HPDE6-E6E7 (cell line): Measurements from ENCODE around the gene VGLL3.
"Not testable (repeated sequence)": the region's sequence is repeated elsewhere in the genome, so short reads cannot be mapped to it uniquely, and the experiment has no call there.

Source experiments
- DNase-seq: peaks from one replicate; pipeline ENCODE4 v3.0.0; 2011; ENCODE audit warnings: missing footprints; ENCODE audit errors: extremely low spot score

Gene VGLL3, protein sequence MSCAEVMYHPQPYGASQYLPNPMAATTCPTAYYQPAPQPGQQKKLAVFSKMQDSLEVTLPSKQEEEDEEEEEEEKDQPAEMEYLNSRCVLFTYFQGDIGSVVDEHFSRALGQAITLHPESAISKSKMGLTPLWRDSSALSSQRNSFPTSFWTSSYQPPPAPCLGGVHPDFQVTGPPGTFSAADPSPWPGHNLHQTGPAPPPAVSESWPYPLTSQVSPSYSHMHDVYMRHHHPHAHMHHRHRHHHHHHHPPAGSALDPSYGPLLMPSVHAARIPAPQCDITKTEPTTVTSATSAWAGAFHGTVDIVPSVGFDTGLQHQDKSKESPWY

DNA sequence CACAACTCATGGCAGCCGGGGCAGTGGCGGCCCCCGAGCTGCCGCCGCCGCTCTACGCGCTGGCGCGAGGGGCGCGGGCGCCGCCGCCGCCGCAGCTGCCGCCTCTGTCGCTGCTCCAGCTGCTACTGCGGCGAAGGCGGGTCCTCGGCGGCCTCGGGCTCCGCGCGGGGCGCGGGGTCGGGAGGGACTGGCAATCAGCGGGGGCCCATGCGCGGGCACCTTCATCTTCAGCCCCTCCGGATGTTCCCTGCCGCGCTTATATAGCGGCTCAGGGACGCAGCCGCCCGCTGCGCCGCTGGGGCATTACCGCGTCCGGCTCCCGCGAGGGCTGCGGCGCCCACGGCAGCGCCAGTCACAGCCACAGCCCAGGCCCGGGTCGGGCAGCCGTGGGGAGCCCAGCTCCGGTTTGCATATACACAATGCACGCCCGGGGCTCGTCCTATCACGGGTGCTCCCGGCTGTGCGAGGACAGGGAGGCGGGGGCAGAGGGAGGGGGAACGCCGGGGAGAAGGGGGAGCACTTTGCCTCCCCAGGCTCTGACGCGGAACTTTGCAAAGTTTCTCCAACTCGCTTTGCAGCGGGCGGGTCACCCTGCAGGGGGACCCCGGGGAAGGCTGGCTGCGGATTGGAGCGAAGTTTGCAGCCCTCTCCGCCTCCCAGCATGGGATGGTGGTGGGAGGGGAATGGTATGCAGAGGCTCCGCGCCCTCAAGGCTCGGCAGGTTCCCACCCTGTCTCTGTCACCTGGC is at the start of gene VGLL3:
TSS of gene VGLL3 (minus strand) at position 416 of the 748 bp plus-strand sequence. CDS start at position 10, 406 bp downstream.
- peak; percentile 32 for DNase-seq

DNA sequence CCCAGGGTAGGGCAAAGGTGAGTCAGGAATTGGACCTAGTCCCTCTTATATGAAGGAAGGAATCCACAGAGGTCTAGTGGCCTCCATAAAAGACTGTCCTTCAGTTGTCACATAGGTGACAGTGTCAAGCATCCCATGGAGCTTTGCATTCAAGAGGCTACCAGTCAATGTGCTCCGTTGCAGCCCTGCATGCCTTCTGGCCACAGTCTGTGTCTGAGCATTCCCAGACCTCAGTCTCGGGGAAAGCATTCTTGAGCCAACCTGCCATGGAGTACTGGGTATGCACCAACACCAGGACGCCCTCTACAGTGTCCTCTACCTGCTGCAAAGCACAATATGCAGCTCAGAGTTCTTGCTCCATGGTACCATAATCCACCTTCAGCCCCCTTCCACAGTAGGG is 46.7 kb upstream of the VGLL3 start:
- no peak for DNase-seq

DNA sequence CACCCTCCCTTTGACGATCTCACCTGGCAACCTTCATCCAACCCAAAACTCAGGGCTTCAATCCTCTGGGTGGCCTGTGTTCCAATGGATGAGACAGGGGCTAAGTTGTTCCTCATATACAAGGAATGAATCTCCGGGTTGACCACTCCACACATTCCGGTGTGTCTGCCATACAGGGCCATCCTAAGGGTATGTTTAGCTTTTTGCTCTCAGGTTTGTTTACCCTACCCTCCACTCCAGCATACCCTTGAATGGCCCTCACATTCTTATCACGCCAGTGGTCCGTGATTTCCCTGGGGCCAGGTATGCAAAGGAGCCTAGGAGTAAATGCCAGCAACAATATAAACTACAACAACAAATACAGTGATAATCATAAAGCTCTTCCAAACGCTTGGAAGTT is 45.7 kb upstream of the VGLL3 start:
- no peak for DNase-seq

DNA sequence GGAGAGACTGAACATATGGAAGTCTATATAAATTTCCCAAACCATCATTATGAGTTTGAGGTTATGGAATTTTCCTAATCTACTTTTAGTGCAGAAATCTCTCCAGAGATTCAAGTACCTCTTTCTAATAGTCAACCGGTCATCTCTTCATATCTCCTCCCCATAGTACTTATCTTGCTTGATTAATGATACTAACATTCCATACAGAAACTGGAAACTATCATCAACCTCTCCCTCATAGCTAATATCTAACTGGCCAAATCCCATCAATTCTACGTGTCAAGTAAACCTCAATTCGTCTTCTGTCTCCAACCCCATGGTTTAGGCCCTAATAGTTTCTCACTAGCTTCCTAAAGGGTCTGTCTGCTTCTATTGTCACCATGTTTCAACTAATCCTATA is 44.4 kb upstream of the VGLL3 start:
- no peak for DNase-seq

DNA sequence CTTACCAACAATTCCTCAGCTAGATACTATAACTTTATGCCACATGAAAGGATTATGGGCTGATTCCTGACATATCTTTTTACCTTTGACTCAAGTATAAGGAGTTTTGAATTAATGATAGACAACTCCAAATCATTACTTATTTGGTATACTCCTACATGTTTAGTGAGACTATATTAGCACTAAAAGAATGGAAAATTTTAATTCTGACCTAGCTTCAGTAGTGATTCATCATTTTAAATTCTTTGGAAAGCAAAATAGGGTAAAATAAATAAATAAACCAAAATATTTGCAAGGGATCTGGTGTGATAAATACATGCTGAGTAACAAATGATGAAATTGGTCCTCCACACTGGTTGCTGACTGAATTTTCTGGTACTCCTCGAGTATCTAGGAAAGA is 42.3 kb upstream of the VGLL3 start:
- no peak for DNase-seq

DNA sequence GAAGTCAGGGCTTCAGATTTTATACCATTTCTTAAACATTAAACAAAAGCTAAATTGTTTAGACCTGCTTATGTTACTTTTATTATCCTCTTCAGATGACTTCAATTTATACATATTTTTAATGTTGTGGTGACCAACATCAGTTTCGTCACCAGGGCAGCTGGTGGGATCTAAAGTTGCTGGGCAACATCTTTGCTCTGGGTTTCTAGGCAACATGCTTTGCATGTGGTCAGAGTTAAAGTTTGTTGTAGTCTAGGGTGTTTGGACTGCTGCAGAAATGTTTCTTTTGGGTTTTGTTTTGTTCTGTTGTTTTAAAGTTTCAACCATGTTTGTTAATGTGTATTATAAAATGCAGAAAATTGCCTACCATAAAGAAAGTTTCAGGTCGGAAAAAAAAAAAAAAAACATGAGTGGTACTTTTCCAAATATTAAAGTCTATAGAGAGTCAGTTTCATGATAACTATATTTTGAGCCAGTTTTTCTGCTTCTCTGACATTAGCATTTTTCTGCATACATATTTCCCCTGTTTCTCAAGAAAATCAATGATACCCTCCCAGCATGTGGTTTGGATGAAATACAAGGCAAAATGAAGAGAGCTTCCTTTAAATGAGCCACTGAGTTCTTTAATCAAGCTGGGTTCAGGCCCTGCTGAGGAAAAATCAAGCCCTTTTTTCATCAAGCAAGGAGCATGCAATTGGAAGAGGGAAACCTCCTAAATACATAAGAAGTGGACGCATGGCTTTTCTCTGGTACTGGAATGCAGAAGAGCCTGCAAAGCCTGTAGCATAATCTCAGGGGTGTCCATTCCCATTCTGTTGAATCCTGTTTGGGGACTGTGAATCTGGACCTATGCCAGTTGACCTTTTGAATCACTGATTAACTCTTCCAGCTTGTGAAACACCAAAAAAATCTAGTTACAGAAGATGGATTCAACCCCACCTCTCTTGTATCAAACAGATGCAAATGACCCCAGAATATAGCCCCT is 35.0 kb upstream of the VGLL3 start:
- DNase-seq: no peak

DNA sequence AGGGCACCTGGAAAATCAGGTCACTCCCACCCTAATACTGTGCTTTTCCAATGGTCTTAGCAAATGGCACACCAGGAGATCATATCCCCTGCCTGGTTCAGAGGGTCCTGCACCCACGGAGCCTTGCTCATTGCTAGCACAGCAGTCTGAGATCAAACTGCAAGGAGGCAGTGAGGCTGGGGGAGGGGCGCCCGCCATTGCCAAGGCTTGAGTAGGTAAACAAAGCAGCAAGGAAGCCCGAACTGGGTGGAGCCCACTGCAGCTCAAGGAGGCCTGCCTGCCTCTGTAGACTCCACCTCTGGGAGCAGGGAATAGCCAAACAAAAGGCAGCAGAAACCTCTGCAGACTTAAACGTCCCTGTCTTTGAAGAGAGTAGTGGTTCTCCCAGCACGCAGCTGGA is 26.4 kb upstream of the VGLL3 start:
- DNase-seq: not testable (repeated sequence)

DNA sequence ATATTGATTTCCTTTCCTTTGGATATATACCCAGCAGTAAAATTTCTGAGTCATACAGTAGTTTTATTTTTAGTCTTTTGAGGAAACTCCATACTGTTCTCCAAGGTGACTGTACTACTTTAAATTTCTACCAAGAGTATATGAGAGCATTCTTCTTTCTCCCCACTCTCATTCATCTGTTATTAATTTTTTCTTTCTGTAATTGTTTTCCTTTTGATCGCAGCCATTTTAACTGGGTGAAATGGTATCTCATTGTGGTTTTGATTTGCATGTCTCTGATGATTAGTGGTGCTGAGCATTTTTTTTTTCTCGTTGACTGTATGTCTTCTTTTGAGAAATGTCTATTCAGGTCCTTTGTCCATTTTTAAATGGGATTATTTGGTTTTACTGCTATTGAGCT is 18.3 kb upstream of the VGLL3 start:
- DNase-seq: no peak

DNA sequence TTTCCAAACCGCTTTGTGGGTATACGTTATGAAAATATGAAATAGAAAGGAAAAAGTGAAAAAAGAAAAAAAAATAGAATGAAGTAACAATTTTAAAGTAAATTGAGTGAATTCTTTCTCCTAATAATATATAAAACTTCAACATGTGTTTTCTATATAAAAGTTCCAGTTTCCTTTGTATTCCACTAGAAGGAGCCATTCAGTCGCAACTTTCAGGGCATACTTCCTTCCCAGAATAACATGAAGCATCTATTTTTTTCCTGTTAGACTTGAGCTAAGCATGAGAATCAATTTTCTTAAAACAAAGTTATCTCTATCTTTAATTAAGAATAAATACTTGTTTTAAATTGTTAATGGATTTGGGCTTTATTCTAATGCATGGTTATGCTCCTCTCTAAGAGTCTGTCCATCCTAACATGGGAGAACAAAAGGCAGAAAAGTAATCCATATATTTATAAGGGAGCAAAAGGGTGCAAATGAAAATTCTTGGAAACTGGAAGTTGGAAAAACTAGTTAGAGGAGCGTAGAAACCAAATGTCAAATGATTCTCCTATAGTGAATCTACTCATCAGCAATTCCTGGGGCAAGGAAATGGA is 16.0 kb upstream of the VGLL3 start:
- DNase-seq: no peak

DNA sequence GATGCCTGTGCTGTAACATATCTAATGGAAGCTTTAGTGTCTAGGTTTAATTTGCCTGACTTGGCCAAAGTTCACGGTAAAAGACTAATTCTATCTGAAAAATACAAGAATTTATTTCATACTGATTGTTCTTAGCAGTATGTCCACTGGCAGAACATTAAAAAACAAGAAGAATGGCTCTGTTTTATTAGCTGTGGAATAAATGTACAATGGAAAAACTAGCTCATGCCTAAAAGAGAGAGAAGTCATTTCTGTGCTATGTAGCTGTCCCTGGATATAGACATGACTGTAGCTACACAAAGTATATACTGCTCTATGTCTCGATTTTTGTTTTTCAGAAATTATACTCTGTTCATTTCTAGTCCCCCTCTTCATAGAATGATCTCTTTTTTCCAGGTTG is 13.9 kb upstream of the VGLL3 start:
- DNase-seq: no peak

DNA sequence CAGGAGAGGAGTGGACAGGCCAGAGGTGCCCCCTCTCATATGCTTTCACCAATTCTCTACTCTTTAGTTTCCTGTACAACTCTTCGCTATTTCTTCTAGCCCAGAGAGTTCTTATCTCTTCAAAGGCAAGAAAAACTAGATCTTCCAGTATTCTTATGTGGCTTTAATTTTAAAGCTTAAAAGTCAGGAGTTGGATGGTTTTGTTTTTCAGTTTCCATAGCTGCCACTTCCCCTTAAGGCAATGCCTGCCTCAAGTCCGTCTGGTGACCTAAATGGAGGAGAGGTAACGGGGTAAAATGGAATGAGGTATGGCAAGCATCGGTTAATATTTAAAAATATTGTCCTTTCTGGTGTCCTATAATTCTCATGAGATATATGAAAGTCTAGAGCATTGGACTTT is 11.4 kb upstream of the VGLL3 start:
- DNase-seq: no peak

DNA sequence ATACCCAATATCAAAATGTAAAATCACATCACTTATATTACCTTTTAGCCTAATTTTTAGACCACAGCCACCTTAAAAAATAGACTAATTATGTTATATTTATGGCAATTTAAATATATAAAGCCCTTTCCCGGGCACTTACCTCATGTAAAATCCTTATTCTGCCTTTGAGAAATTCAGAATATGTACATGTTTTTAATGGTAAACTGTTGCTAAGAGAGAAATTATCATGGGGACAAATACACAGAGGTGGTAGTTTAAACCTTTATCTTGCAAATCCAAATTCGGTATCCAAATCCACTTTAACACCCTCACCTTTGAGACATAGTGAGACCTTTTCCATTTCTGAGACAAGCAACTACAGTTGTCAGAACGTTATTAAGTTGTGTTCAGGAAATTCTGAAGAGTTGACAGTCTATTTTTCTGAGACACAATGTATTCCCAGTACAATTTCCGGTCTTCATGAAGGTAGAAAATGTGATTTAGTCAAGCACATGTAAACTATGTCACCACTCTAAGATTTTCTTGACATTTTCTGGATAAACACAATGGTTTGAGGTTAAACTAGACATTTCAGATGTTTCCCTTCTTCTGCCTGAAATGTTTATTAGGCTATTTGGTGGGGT is 10.6 kb upstream of the VGLL3 start:
- DNase-seq: no peak

DNA sequence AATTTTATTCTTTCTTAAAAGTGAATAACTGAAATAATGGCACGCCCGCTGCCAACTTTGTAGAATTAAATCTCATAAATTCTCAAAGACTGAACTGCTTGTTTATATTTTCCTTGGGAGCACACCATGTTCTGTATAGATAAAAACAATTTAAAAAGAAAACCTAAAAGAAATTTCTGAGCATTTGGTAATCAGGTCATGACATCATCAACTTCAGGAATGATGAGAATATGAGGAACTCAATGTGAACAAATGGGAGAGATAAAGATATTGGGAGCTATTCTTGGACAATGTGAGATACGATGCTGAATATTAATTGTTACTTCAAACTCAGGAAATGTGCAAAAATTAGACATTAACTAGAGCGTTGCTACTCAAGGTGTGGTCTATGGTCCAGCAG is 10.0 kb upstream of the VGLL3 start:
- no peak for DNase-seq

DNA sequence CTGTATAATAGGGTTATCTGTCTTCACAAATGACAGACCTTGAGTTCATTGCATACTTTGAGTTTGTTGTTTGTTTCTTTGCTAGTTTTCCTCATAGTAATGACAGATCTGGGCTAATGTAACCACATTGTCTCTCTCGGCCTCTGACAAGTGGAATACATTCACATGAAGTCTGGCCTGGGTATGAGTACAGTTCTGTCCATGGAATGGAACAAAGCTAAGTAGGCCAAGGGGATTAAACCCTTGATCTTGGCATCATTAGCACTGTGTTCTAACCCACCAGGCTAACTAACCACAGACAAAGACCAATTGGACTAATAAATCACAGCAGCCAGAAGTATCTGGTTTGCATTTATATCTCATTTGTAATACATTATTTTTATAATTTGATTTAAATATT is 7.6 kb upstream of the VGLL3 start:
- DNase-seq: no peak

DNA sequence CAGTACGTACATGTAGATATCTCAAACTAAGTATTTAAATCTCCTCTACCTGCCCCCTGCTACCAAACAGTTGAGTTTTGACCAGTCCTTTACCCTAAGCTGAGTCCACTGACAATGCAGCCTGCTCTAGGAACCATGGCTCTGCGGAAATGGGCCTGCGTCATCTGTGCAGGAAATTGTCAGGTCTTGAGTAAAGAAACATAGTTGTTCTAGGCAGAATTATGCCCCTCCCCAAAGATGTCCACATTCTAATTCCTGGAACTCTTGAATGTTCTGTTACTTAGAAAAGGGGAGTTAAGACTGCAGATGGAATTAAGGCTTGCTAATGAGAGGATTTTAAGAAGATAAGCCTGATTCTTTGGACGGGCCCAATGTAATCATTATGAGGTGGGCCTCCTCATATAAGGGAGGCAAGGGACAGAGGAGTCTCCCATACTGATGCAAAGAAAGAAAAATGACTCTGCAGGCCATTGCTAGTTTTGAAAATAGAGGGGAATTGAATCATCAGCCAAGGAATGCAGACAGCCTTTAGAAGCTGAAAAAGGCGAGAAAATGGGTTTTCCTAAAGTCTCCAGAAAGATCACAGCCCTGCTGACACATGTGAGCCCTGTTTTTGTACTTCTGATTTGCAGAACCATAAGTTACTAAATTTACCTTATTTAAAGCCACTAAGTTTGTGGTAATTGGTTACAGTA is 5.5 kb upstream of the VGLL3 start:
- DNase-seq: no peak

DNA sequence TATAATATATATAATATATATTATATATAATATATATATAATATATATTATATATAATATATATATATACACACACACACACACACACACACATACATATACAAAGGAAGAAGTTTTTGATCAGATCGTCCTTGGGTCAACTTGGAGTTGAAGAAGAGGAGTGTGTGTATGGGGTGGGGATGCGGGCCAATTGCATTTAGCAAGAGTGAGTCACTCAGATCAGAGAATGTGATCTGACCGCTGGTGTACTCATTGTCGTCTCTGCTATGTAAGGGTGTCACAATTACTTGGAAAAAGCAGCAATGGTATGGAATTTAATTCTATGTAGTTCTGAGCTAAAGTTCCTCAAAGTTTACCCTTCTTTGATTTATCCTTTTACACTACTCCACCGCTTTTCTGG is 4.6 kb upstream of the VGLL3 start:
- DNase-seq: peak; percentile 33

DNA sequence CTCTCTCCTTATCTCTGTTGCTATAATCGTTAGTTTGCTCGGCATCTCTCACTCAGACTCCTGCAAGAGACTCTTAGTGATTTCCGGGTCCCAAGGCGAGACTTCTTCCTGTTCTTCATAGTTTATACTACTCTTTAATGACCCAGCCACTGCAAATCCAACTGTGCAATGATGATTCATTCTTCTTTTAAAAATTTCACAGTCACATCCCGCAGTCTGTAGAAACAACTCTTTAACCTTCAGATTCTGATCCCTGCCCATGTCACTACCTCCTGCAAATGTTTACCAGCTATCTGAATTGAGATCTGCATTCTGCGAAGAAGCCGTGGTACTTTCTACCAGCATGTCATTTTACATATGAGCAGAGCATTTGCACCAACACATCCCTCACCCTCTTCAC is 2.8 kb upstream of the VGLL3 start:
- no peak for DNase-seq

DNA sequence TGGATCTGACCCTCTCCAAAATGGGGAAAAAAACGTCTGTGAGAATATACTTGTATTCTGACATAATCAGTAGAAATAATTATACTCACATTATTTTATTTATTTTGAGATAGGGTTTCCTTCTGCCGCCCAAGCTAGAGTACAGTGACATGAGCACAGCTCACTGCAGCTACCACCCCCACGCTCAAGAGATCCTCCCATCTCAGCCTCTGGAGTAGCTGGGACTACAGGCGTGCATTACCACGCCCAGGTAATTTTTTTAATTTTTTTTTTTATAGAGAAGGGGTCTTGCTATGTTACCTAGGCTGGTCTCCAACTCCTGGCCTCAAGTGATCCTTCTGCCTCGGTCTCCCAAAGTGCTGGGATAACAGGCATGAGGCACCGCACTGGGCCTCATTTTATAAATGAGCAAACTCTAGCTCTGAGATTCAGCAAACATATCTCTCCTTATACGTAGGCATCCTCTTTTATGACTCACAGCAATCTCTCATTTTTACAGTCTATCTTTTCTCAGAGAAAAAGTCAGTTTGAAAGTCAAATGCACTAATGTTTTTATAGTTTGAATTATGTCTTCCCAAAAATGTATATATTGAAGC is 989 bp upstream of the VGLL3 start:
- no peak for DNase-seq

DNA sequence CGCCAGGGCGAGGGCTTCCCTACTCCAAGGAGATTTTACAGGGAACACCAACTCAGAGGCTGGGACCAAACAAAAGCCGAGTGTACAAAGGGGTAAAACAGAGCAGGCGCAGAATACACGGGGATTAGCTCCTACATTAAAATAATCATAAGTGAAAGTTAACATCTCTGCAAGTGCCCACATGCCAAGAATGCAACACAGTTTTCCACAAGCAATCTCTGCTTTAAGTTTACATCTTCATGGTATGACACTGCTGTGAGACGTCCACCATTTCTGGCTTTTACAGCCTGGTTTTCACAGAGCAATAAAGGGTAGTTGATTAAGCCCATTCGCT is 500 bp upstream of the VGLL3 start:
- no peak for DNase-seq

DNA sequence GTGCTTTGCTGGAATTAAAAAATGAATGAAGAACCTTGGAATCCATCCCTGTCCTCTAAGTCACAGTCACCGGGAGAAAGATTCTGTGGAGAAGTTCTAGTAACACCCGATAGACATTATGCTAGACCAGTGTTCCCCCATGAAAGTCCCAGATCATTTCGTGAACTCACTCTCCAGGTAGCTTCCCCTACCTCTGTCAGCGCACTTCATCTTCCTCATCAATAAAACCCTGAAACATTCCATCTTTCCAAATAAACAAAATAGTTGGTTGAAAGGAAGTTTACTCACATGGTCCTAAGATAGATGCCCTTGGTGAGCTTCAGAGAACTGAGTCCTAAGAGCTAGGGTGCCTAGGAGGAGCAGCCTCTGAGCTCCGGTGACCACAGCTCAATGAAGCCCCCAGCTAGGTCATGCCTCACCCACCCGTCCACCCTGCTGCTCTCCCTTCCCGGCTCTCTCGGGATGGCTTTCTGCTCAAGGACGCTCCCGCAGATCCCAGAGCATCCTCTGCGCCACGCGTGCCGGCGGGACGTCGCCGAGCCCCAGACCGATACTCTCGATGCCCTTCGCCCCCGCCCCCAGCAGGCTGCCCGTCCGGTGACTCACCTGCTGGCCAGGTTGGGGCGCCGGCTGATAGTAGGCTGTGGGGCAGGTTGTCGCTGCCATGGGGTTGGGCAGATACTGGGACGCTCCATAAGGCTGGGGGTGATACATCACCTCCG is 776 bp downstream of the VGLL3 start:
- DNase-seq: peak; percentile 20
